Mucosa of stomach (tissue), 1 donor: Measurements from ENCODE around the gene ZNF282.

ENCODE experiments used
- H3K27me3 ChIP-seq: one replicate; pipeline ENCODE4 v1.7.0; 2013; ENCODE audit warnings: mild to moderate bottlenecking, low read length; ENCODE audit not compliant: control insufficient read depth, insufficient read depth
- H3K36me3 ChIP-seq: one replicate; pipeline ENCODE4 v1.7.0; 2013; ENCODE audit warnings: low read length; ENCODE audit not compliant: control insufficient read depth, insufficient read depth
- H3K4me1 ChIP-seq: one replicate; pipeline ENCODE4 v1.7.0; 2013; ENCODE audit warnings: mild to moderate bottlenecking, low read length; ENCODE audit not compliant: control insufficient read depth, insufficient read depth
- H3K4me3 ChIP-seq: one replicate; pipeline ENCODE4 v1.7.0; 2013; ENCODE audit warnings: low read length
- H3K9ac ChIP-seq: one replicate; pipeline ENCODE4 v1.7.0; 2013; ENCODE audit warnings: mild to moderate bottlenecking, low read length, moderate library complexity
- H3K9me3 ChIP-seq: one replicate; pipeline ENCODE4 v1.7.0; 2013; ENCODE audit warnings: mild to moderate bottlenecking, low read length, moderate library complexity; ENCODE audit not compliant: control insufficient read depth
- donor health status: Pancreatic carcinoma.

ZNF282 gene

DNA sequence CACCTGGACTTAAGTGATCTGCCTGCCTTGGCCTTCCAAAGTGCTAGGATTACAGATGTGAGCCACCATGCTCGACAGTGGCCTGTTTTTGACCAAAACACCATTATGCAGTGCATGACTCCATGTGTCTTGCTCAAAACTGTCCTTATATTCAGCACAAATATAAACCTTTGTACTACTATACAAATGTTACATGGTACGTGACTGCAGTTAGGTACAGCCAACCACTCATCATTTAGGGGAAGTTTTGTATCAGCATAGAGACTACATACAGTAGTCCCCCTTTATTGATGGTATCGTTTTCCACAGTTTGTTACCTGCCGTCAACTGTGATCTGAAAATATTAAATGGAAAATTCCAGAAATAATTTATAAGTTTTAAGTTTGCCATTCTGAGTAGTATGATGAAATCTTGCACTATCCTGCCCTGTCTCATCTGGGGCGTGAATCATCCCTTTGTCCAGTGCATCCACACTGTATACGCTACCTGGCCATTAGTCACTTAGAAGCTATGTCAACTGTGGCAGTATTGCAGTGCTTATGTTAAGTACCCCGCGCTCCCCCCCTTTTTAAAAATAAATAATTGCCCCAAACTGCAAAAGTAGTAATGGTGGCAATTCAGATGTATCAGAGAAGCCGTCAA is 23.3 kb upstream of the ZNF282 start:
- Histone ChIP-seq H3K9me3 (no peaks in the 10 kb centered on the region), H3K4me3 (no peak overlapping the region), H3K4me1 (no peaks in the 10 kb centered on the region), H3K36me3 (no peaks in the 10 kb centered on the region), H3K9ac (no peak overlapping the region), H3K27me3 (no peaks in the 10 kb centered on the region)

- Histone ChIP-seq H3K9me3 (no peaks in the 10 kb centered on the region), H3K27me3 (no peaks in the 10 kb centered on the region), H3K4me1 (no peaks in the 10 kb centered on the region), H3K36me3 (peaks cover 2% of the 10 kb centered on the region), H3K9ac (no peak overlapping the region), H3K4me3 (no peak overlapping the region)
These were observed 22.8 kb upstream of the ZNF282 start for GRCh38 chr7:149172534-149172920.

DNA sequence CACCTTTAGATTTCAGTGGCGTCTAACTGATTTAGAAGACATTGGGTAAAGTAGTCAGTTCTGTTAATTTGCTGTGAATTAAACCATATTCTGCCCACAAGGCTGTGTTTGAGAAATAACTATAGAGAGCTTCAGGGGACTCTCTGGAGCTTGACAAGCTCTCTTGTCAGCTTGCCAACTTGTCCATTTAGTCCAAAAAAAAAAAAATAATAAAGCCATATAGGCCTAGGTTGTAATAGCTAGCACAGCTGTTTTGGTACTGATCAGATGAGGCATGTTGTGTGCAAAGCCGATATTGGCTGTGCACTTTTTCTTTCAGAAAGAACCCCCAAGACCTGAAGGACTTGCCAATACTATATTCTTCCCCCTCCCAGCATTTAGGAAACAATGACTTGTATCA is 20.2 kb upstream of the ZNF282 start:
- H3K9ac ChIP-seq = no peak overlapping the region

GRCh38 chr7:149179241-149179640 is 16.1 kb upstream of the ZNF282 start:
- Histone ChIP-seq H3K9me3 (no peaks in the 10 kb centered on the region), H3K9ac (no peak overlapping the region), H3K4me1 (peaks cover 4% of the 10 kb centered on the region), H3K4me3 (no peak overlapping the region), H3K36me3 (peaks cover 12% of the 10 kb centered on the region), H3K27me3 (no peaks in the 10 kb centered on the region)

More for the DNA sequence above, 20.2 kb upstream of the ZNF282 start:
- no peaks in the 10 kb centered on the region for H3K4me1 ChIP-seq
- peaks cover 12% of the 10 kb centered on the region for H3K36me3 ChIP-seq
- H3K27me3 ChIP-seq = no peaks in the 10 kb centered on the region
- no peaks in the 10 kb centered on the region for H3K9me3 ChIP-seq
- H3K4me3 ChIP-seq = no peak overlapping the region

GRCh38 chr7:149180722-149181449 is 14.5 kb upstream of the ZNF282 start:
- no peaks in the 10 kb centered on the region for H3K27me3 ChIP-seq
- no peaks in the 10 kb centered on the region for H3K9me3 ChIP-seq
- no peak overlapping the region for H3K9ac ChIP-seq
- H3K4me1 ChIP-seq = peaks cover 4% of the 10 kb centered on the region
- peaks cover 12% of the 10 kb centered on the region for H3K36me3 ChIP-seq
- no peak overlapping the region for H3K4me3 ChIP-seq

DNA sequence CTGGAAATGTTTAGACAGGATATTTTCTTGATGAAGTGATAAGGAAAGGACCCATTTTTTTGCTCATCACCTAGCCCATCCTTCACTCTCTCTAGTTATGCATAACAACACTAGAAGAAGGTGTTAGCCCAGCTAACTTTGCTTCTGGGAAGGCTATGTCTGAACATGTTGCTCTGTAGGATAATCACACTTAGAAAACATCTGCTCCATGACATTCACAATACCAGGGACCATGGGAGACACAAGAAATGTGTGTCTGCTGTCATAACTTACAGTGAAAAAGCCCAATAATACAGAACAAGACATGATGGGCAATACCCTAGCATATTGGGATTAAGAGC is 13.9 kb upstream of the ZNF282 start:
- peaks cover 4% of the 10 kb centered on the region for H3K4me1 ChIP-seq
- no peaks in the 10 kb centered on the region for H3K27me3 ChIP-seq
- no peak overlapping the region for H3K4me3 ChIP-seq
- H3K36me3 ChIP-seq = peaks cover 12% of the 10 kb centered on the region
- no peak overlapping the region for H3K9ac ChIP-seq
- no peaks in the 10 kb centered on the region for H3K9me3 ChIP-seq

DNA sequence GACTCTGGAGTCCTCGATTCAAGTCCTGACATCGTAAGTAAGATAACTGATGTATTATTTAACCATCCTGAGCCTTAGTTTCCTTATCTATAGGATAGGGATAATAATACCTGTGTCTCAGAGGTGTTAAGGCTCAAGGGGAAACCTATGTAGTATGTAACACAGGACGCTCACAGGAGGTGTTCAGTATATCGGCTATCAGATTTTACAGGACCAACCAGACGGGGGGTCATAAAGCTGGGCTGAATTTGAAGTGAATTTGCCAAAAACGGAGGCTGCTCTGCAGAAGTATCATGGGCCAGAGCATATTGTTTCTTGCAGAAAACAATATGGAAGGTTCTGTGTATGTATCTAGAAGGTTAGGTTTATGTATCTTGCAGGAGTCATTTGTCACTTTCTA is 11.1 kb upstream of the ZNF282 start:
- Histone ChIP-seq H3K27me3 (no peaks in the 10 kb centered on the region), H3K9ac (no peak overlapping the region), H3K4me1 (peaks cover 4% of the 10 kb centered on the region), H3K4me3 (no peak overlapping the region), H3K36me3 (no peaks in the 10 kb centered on the region), H3K9me3 (no peaks in the 10 kb centered on the region)

DNA sequence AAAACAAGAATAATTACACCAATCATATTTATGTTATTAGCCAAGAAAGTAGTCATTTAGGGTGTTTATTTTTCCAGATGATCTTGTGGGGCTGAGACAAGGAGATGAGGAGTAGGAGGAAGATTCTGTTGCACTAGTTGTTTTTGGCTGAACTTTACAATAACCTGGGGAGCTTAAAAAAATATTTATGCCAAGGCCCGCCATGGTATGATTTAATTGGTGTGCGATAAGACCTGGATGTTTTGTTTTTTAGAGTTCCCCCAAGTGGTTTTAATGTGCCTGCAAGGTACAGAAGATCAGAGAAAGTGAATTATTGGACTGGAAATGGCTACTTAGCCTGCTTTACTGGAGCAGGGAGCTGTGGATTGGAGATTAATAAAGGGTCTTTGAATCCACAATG is 7.1 kb upstream of the ZNF282 start:
- Histone ChIP-seq H3K9ac (no peak overlapping the region), H3K27me3 (no peaks in the 10 kb centered on the region), H3K36me3 (no peaks in the 10 kb centered on the region)

GRCh38 chr7:149188637-149189259 is 6.6 kb upstream of the ZNF282 start:
- no peaks in the 10 kb centered on the region for H3K4me1 ChIP-seq
- no peaks in the 10 kb centered on the region for H3K9me3 ChIP-seq
- H3K4me3 ChIP-seq = no peak overlapping the region
- no peaks in the 10 kb centered on the region for H3K27me3 ChIP-seq
- H3K9ac ChIP-seq = no peak overlapping the region
- no peaks in the 10 kb centered on the region for H3K36me3 ChIP-seq

More for the DNA sequence above, 7.1 kb upstream of the ZNF282 start:
- Histone ChIP-seq H3K4me3 (no peak overlapping the region), H3K4me1 (no peaks in the 10 kb centered on the region), H3K9me3 (no peaks in the 10 kb centered on the region)

- no peaks in the 10 kb centered on the region for H3K36me3 ChIP-seq
- no peaks in the 10 kb centered on the region for H3K27me3 ChIP-seq
- no peak overlapping the region for H3K9ac ChIP-seq
- H3K4me1 ChIP-seq = peaks cover 13% of the 10 kb centered on the region
- H3K9me3 ChIP-seq = no peaks in the 10 kb centered on the region
- no peak overlapping the region for H3K4me3 ChIP-seq
These were observed 3.5 kb upstream of the ZNF282 start for GRCh38 chr7:149191851-149192250.

DNA sequence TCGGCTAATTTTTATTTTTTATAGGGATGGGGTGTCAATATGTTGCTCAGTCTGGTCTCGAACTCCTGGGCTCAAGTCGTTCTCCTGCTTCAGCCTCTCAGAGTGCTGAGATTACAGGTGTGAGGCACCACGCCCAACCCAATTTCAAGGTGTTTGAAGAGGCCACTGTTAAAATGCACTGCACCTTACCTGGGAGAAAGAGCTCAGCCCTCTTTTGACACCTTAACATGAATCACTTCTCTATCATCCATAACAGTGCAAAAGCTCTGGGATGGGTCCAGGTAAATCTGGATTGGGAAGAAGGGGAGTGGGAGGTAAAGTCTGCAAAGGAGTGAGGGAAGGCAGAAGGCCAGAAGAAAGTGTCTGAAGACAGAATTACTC is 557 bp upstream of the ZNF282 start:
- H3K27me3 ChIP-seq = no peaks in the 10 kb centered on the region
- H3K9ac ChIP-seq = peak overlapping the region; percentile 82
- H3K4me3 ChIP-seq = peak overlapping the region; percentile 63
- peaks cover 23% of the 10 kb centered on the region for H3K4me1 ChIP-seq
- H3K36me3 ChIP-seq = peaks cover 13% of the 10 kb centered on the region
- H3K9me3 ChIP-seq = no peaks in the 10 kb centered on the region

GRCh38 chr7:149196151-149196704 is 882 bp downstream of the ZNF282 start:
- no peaks in the 10 kb centered on the region for H3K9me3 ChIP-seq
- H3K4me1 ChIP-seq = peaks cover 23% of the 10 kb centered on the region
- H3K27me3 ChIP-seq = no peaks in the 10 kb centered on the region
- peaks cover 17% of the 10 kb centered on the region for H3K36me3 ChIP-seq
- peak overlapping the region; percentile 67 for H3K4me3 ChIP-seq
- peak overlapping the region; percentile 93 for H3K9ac ChIP-seq
